Embryonic facial prominence (tissue), 1 donor: Measurements from ENCODE around the gene ATP10A.

Source experiments
- DNase-seq: peaks from one replicate; pipeline ENCODE4 v3.0.0-alpha.2; 2016; ENCODE audit errors: extremely low spot score

The ATP10A gene

DNA sequence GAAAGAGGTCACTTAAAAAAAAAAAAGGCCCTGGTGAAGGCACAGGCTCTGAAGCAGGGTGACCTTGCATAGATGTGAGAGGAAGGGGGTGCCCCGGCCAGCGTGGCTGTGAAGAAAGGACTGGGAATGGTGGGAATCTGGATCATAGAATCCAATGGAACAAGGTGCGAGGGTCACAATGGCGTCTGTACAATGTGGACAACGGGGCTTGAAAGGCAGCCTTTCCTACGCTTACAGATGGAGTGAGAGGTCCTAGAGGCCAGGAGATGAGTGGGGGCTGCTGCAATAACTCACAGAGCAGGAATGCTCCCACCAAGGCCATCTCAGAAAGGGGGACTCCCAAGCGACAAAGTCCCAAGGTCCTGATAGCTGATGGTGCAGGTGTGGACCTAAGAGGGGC lies 162.2 kb downstream of the ATP10A start:
- DNase-seq, result no peak

DNA sequence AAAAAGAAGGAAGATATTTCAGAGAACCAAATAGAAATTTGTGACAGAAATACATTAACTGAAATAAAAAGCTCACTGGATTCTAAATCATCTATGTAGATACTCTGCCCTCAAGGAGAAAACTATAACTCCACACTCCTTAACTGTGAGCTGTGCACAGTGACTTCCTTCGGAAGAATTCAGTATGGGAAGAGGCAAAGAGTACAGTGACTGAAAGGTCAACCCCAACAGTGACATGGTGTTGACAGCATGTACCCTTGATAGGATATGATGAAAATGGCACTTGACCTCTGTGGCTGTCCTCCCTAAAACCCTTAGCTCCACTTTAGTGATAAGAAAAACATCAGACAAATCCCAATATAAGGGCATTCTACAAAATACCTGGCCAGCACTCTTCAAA lies 165.5 kb downstream of the ATP10A start:
- DNase-seq, result no peak

DNA sequence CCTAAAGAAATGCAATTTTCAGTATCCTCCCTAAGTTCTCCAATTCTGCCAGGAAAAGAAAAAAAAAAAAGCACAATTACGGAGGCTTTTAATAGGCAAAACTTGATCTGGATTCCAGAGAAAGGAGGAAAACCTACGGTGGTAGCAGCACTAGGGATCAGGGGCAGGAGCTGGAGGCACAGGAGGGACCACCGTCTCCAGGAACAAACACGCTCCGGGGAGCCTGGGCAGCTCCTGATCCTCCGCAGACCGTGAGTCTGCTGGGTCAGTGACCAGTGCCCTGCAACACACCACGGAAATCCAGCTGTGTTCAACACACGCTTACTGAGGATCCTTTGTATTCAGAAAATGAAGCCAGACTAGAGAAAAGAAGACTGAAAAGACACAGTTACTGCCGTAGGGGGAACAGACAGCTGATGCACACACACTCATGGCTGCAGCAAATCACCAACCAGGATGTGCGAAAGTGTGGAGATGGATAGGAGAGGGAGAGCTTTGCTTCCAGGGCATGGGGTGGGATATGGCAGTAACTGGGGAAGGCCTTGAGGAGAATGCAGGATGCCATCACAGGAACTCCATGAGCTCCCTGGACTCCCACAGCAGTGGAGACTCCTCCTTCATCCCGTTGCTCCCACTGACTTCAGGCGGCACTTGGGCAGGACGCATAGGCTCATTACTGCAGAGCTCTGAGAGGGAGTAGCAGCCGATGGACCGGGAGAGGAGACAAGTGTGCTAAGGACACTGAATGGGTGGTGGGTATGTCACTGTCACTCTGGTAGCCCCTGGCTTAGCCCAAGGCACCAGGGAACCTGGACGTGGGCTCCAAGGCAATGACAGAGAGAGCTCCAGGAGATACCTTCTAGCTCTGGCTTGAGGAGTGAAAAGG lies 167.0 kb downstream of the ATP10A start:
- no peak for DNase-seq

DNA sequence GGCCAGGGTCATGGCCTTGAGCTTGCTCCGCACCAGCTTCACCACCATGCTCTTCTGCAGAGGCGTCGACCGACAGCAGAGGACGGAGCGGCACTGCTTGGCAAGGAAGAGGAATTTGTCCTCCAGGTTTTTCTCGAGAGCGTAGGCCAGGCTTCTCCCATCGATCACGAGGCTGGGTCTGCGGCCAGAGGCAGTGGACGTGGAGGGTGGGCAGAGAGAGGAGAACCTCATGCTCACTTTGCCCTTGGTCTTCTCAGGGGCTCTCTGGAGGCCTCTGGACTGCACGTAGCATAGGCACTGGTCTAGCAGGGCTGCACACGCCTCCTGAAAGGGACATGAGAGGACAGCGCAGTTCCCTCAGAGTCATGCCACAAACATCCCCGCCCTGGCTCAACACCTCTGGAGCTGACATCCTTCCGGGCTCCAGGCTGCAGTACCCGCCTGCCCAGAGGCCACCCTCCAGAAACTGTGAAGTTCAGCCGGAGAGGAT lies 168.3 kb downstream of the ATP10A start:
- DNase-seq, result no peak

DNA sequence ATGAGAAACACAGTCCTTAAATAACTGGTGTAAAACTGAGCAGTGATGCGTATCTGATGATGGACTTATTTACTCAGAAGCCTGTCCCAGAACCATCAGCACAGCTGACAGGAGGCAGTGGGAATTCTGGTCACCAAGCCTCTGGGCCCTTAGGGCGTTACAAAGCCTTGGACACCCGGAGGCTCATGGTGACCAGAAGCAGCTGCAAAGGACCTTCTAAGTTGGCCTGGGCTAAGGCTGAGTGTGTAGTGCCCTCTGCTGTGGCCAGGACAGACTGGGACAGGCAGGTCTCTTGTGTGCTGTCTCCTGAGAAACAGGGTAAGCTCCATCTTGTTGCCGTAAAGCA lies 168.9 kb downstream of the ATP10A start:
- DNase-seq, result no peak

DNA sequence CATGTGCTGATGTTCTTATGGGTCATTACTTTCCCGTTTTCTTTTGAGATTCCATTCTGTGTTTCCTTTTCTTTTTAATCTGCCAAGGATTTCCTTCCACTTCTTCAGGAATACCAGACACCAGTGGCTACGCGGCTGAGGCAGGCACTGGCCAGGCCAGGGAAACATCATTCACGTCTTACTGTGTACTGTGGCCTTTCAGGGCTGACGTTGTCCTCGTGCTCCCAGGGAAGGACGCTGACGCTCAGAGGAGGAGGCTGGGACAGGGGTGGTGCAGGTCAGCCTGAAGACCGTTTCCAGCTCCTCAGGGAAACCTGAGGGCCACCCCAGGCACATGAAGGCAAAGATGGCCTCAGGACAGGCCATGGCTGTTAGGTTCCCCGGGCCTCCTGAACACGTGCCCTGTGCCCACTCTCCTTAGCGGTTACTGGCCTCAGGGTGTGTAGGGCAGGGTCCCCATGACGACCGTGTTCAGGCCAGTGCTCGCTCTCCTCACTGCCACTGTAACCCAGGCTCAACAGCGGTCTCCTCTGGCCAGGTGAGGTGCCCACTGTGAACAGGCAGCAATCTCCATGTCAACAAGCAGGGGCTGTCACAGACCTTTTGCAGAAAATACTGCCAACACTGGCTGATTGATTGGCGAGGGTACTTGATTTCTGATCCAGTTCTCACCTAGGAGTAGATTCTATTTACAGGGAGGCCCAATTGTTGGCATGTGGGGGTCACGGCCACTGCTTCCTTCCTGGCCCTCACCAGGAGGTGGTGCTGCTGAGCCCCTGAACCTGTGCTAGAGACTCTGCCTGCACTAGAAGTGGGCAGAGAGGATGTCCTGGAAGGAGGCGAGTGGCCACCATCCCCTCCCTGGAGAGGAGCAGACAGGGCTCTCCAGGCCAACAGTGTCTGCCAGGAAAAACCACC lies 169.5 kb downstream of the ATP10A start:
- DNase-seq, result no peak

DNA sequence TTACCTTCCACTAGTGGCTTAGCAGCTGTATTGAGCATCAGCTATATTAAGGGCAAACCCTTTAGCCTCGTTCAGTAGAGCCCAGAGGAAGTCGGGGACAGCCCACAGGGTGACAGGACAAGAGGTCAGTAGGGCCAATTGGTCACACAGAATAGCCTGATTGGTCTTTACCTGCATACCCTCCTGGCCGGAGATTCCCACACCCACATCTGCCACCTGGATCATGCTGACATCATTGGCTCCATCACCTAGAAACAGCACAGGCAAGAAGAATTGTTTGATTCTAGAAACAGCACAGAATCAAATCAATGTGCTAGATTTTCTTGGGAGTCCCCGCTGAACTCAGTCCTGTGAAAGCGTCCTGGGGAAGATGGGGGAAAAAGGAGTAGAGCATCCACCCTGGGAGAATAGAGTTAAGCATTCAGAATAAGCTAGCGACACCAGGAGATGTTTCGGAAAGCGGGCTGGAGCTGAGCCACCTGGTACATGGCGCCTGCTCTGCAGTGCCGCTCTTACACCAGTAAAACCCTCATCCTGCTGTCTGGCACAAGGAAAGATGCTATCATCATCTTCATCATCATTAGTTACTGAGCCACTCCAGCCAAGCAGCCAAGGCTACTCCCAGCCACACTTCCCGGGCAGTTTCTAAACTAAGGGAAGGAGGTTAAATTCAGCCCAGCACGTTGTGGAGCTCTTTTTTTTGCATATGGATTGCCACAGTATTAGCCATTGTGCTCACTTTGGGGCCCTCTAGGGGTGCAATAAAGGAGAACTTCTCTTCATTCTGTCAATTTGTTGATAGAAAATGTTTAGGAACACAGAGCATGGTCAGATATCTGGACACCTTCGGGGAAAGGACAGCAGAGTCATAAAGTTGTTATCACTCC lies 171.3 kb downstream of the ATP10A start:
- no peak for DNase-seq

DNA sequence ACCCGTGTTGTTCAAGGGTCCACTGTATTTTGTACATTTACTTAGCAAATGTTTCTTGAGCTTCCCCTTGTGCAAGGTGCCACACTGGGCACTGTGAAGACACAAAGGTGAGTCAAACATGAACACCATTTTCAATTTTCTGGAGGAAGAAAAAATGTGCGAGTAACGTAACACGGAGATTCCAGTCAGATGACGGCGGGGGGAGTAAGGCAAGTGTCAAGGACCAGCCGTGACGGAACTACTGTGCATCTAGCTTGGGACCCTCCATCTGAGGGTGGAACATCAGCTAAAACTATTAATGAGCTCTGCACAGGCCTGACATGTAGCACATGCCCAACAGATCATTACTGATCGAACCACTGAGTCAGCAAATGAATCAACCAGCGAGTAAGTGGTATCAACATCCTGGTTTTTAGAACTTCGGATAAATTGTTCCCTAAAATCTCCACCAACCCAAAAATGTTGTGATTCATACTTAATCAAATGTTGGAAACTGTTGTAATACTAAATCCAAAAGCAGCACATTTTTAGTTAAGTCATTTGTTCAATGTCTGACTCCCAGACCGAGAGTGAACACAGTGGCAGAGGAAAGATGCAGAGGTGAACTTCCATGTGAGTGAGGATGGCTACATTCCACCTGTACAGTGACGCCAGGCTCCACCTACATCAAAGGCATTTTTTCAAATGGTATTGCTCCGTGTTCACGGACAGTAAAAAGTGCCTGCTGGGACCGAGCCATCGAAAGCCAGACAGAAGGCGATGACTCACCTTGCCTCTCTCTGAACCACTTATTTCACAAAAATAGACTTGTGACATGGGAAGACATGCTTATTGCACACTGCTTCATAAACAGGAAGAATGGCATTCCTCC lies 172.2 kb downstream of the ATP10A start:
- DNase-seq, result no peak

DNA sequence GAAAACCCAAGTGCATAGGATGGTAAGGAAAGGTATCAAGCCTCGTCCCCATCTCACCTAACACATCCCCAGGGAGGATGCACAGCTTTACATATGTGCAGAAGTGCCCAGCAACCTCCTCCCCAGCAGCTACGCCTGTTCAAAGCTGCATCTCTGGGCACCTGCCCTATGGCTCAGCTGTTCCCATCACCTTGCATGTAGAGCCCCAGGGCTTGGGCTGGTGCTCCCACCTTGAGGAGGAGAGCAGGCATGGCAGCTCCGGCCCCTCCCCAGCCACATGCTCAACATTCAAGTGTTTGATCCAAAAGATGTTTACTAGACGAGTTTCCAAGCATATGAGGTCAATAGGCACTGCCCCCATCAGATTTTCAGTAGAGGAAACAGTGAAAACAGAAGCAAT lies 173.5 kb downstream of the ATP10A start:
- DNase-seq, result no peak

DNA sequence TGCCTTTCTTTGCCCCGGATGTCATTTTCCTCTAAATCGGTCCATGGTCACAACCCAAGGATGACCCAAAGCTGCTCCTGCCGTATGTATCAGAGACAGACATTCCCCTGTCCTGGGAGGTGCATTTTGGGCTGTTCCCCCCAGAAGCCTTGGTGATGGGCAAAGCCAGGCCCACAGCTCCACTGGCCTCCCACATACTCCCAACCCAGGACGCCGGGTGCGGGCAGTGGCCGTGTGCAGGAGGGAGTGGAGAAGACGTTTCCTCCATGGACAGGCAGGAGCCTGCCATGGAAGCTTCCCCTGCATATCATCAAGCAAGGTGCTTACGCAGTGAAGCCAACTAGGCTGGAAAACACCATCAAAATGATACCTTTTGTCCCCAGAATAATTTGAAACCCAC lies 175.0 kb downstream of the ATP10A start:
- DNase-seq, result no peak

DNA sequence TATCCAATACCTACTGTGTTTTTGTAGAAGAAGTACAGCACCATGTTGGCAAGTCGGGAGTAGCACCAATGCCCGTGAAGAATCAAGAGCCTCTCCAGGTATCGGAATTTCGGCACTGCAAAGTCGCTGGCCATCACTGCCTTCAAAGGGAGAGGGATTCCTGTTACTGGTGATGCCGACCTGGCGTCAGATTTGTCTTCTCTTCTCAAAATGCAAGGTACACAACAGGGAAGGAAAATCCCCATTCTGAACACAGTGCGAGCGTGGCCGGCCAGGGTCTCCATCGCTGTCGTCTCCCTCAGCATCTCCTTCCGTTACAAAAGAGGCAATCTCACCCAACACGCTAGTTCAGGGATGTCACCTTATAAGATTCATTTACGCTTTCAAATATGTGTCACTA lies 175.4 kb downstream of the ATP10A start:
- no peak for DNase-seq

DNA sequence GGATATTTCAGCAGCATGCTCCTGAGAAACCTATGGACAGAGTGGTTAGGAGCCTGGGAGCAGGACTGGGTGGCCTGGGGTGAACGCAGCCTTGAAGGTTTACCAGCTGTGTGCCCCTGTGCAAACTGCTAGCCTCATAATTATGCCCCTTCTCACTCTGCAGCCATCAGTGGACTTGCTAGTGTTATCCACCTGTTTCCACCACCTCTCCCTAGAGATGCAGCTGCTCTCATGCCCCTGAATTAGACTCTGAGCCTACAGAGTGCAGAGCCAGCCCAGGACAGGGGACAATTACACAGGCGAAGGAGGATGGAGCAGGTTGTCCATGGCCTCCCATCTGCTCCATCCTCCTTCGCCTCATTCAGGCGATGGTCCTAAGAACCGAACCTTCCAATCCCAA lies 175.9 kb downstream of the ATP10A start:
- no peak for DNase-seq

DNA sequence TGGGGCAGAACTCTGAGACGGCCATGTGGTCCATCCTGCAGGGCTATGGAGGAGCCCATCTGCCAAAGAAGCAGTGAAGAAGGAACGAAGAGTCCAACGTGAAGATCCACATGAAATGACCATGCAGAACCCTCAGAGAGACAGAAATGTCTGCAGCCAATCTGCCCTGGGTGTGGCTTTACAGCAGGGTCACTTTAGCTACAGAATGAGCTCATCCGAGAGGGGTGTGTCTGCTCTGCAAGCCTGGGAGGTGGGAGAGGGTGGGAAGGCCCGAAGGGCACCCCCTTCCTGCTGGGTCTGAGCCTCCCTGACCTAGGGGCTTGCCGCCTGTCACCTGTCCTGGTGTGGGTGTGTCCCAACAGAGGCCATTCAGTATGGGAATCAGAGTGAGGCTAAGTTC lies 176.3 kb downstream of the ATP10A start:
- no peak for DNase-seq

DNA sequence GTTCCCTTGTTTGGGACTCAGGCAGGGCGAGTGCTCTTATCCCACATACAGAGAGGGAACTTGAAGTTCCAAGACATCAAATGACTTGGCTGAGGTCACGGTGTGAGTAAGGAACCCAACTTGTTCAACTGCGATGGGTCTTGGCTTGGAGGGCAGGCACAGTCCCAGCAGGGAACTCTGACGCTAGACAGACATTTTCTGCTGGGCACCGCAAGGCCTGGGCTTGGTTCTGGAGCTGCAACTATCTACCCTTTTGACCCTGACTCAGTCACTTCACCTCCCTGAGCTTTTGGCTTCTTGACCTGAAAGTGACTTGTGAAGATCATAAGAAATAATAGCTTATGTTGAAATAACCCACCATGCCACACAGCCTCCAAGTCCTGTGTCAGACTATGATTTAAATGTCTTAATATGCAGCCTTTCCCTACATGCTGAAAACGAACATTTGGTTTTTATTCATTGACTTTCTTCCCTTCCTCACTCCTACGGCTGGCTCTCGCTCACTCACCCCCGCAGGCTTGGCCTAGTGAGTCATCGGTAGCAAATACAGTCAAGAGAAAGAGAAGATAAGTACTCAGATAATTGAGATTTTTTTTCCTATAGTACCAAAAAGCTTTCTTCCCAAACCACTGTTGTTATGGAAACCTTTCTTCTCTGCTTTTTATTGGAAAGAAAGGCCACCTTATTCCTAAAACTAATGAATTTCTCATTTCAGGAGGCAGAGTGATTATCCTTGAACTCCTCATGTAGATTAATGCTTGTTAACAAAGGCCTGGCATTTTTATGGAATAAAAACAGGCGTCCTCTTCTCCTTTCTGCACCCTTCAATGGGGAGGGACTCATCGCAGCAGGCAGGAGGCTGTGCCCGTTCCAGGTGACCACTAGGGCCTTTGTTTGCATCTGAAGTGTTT lies 178.4 kb downstream of the ATP10A start:
- no peak for DNase-seq

DNA sequence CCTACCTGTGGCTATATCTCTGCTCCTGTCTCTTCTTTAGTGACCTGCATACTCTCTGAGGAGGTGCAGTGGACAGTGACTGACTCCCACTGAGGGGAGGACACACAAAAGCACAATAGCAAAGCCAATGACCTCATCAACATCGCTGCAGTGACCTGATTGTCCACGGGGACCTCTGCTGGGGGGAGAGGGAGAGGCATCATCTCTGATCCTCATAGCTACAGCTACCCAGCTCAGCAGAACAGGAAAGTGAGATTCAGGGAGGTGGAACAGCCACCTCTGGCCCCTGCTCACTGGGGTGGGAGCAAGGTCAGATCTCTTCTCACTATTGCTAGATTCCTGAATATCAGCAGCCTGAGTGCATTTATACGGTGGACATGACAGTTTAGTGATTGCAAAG lies 179.2 kb downstream of the ATP10A start:
- DNase-seq, result no peak

DNA sequence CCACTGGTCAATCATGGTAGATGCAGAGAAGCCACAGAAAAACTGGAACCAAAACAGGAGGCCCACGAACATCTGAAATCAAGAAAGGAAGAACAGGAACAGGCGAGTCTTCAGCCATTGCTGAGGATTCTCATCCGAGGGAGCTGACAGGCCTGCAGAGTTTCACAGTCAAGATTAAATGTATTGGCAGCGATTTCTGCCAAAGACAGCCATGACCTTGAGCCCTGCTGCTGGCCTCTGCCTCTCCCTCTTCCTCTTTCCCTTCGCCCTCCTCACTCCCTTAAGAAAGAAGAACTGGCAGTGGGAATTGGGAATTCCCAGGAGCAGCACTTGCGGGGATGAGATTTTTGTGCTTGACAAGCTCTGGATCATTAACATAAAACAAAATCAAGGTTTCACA lies 179.7 kb downstream of the ATP10A start:
- DNase-seq, result no peak

DNA sequence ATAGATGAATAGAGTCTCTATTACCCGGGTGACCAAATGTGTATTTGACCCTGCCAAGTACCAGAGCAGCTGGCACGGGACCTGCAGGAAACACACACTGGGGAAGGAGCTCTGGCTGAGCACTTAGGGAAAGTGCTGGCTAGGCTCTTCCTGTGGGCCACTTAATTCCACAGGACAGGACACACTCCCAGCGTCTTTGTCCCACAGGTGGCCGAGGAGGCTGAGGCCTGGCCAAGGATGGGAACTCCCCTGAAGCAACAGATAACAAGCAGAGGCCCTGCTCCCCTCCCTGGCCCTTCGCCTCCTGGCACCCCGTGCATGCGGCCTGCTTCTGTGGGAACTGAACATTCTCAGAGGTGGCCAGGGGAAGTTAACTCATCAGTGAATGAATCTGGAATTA lies 180.8 kb downstream of the ATP10A start:
- DNase-seq, result no peak

DNA sequence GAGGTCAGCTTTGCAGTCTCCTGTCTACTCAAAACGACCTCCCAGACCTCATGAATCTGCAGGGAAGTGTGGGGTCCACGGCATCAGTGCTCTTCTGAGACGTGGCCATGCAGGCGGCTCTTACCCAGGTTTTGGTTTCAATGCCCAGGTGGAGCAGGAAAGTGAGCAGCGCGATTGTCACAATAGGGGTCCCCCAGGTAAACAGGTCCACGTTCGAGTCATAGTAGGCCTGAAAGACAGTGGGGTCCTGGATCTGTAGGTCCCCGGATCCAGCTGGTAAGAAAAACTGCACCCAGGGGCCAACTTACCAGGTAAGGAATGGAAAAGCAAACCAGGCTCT lies 182.5 kb downstream of the ATP10A start:
- DNase-seq, result no peak

DNA sequence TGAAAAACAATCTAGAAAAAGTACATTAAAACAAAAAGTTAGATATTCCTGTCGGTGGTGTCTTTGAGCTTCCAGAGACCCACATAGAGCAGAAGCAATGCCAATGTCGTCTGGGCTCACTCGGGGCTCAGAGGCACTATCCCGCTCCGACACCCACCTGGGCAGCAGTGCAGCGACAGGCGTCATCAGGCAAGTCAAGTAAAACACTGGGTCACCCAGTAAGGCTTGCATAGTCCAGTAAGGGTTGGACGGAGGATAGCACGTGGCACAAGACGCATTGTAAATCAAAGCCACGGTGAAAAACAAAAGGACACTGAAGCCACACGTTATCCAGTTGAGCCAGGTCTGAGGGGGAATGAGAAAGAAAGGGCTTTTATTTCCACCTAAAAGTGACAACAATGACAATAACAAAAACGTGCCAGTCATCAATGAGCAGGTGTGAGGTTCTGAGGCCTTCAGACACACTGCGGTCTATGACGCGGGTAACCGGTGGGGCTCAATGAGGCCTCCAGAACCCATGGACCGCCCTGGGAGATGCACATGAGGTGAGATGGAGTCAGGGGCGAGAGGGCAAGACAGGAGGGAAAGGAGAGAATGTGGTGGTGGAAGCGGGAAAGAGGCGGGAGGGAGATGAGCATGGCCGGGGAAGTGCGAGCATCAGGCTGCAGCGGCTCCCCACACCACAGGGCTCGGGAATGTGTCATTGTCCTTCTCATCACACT lies 183.0 kb downstream of the ATP10A start:
- no peak for DNase-seq
